Stimulated activated naive CD8-positive, alpha-beta T cell treated with anti-CD3 and anti-CD28 coated beads, Interleukin-15, Interleukin-2, amounts not matched to agents 100 ng/mL and 50 ng/mL, for 24 hours (primary cell): ENCODE results near the gene CPXM2.

Experiments used
- H3K27ac Mint-ChIP-seq: one replicate; pipeline ENCODE4 v1.8.0; 2021; ENCODE audit warnings: mild to moderate bottlenecking, mixed read lengths
- H3K27me3 Mint-ChIP-seq: one replicate; pipeline ENCODE4 v1.8.0; 2021; ENCODE audit warnings: mixed read lengths
- H3K36me3 Mint-ChIP-seq: one replicate; pipeline ENCODE4 v1.8.0; 2021; ENCODE audit warnings: low read depth, mixed read lengths
- H3K4me1 Mint-ChIP-seq: one replicate; pipeline ENCODE4 v1.8.0; 2021; ENCODE audit warnings: low read depth, mixed read lengths
- H3K4me3 Mint-ChIP-seq: one replicate; pipeline ENCODE4 v1.8.0; 2021; ENCODE audit warnings: mild to moderate bottlenecking, mixed read lengths
- H3K9me3 Mint-ChIP-seq: one replicate; pipeline ENCODE4 v1.8.0; 2021; ENCODE audit warnings: mixed read lengths

Gene CPXM2

GRCh38 chr10:123795846-123796590, 95.6 kb downstream of the CPXM2 start:
- no peaks in the 10 kb centered on the region for H3K36me3 Mint-ChIP-seq
- no peaks in the 10 kb centered on the region for H3K9me3 Mint-ChIP-seq
- H3K4me3 Mint-ChIP-seq, result no peak overlapping the region
- peaks cover 21% of the 10 kb centered on the region for H3K27me3 Mint-ChIP-seq
- H3K4me1 Mint-ChIP-seq, result no peaks in the 10 kb centered on the region
- H3K27ac Mint-ChIP-seq, result no peak overlapping the region

GRCh38 chr10:123795196-123795780, 96.3 kb downstream of the CPXM2 start:
- H3K36me3 Mint-ChIP-seq, result no peaks in the 10 kb centered on the region
- no peaks in the 10 kb centered on the region for H3K4me1 Mint-ChIP-seq
- H3K27ac Mint-ChIP-seq, result no peak overlapping the region
- H3K4me3 Mint-ChIP-seq, result no peak overlapping the region
- peaks cover 4% of the 10 kb centered on the region for H3K9me3 Mint-ChIP-seq
- H3K27me3 Mint-ChIP-seq, result peaks cover 21% of the 10 kb centered on the region

GRCh38 chr10:123792248-123792978, 99.2 kb downstream of the CPXM2 start:
- Mint-ChIP-seq H3K36me3 (no peaks in the 10 kb centered on the region), H3K4me1 (no peaks in the 10 kb centered on the region), H3K27me3 (peaks cover 13% of the 10 kb centered on the region), H3K9me3 (peaks cover 5% of the 10 kb centered on the region), H3K4me3 (no peak overlapping the region), H3K27ac (no peak overlapping the region)

GRCh38 chr10:123790132-123790885, 101.3 kb downstream of the CPXM2 start:
- Mint-ChIP-seq H3K4me3 (no peak overlapping the region), H3K9me3 (peaks cover 5% of the 10 kb centered on the region), H3K36me3 (no peaks in the 10 kb centered on the region), H3K4me1 (no peaks in the 10 kb centered on the region), H3K27me3 (peaks cover 26% of the 10 kb centered on the region), H3K27ac (no peak overlapping the region)

- peaks cover 30% of the 10 kb centered on the region for H3K27me3 Mint-ChIP-seq
- no peaks in the 10 kb centered on the region for H3K4me1 Mint-ChIP-seq
- peaks cover 5% of the 10 kb centered on the region for H3K9me3 Mint-ChIP-seq
- no peak overlapping the region for H3K4me3 Mint-ChIP-seq
- no peaks in the 10 kb centered on the region for H3K36me3 Mint-ChIP-seq
- no peak overlapping the region for H3K27ac Mint-ChIP-seq
Measured at GRCh38 chr10:123788981-123789380, 102.6 kb downstream of the CPXM2 start.

GRCh38 chr10:123787566-123787965, 104.0 kb downstream of the CPXM2 start:
- Mint-ChIP-seq H3K27ac (no peak overlapping the region), H3K4me1 (no peaks in the 10 kb centered on the region), H3K4me3 (no peak overlapping the region), H3K9me3 (peaks cover 5% of the 10 kb centered on the region), H3K27me3 (peaks cover 40% of the 10 kb centered on the region), H3K36me3 (no peaks in the 10 kb centered on the region)

GRCh38 chr10:123786896-123787295, 104.7 kb downstream of the CPXM2 start:
- no peak overlapping the region for H3K27ac Mint-ChIP-seq
- no peak overlapping the region for H3K4me3 Mint-ChIP-seq
- peaks cover 40% of the 10 kb centered on the region for H3K27me3 Mint-ChIP-seq
- H3K9me3 Mint-ChIP-seq, result peaks cover 5% of the 10 kb centered on the region
- H3K4me1 Mint-ChIP-seq, result no peaks in the 10 kb centered on the region
- no peaks in the 10 kb centered on the region for H3K36me3 Mint-ChIP-seq

GRCh38 chr10:123786306-123786705, 105.3 kb downstream of the CPXM2 start:
- Mint-ChIP-seq H3K4me1 (no peaks in the 10 kb centered on the region), H3K27me3 (peaks cover 38% of the 10 kb centered on the region), H3K4me3 (no peak overlapping the region), H3K27ac (no peak overlapping the region), H3K36me3 (no peaks in the 10 kb centered on the region), H3K9me3 (peaks cover 5% of the 10 kb centered on the region)

GRCh38 chr10:123784646-123785045, 107.0 kb downstream of the CPXM2 start:
- H3K36me3 Mint-ChIP-seq, result no peaks in the 10 kb centered on the region
- no peaks in the 10 kb centered on the region for H3K9me3 Mint-ChIP-seq
- H3K27ac Mint-ChIP-seq, result no peak overlapping the region
- H3K4me1 Mint-ChIP-seq, result no peaks in the 10 kb centered on the region
- no peak overlapping the region for H3K4me3 Mint-ChIP-seq
- H3K27me3 Mint-ChIP-seq, result peaks cover 44% of the 10 kb centered on the region

- H3K4me3 Mint-ChIP-seq, result no peak overlapping the region
Measured at GRCh38 chr10:123784216-123784615, 107.4 kb downstream of the CPXM2 start.

GRCh38 chr10:123783296-123783695, 108.3 kb downstream of the CPXM2 start:
- no peak overlapping the region for H3K27ac Mint-ChIP-seq
- H3K4me1 Mint-ChIP-seq, result no peaks in the 10 kb centered on the region
- H3K4me3 Mint-ChIP-seq, result no peak overlapping the region
- no peaks in the 10 kb centered on the region for H3K36me3 Mint-ChIP-seq
- H3K27me3 Mint-ChIP-seq, result peaks cover 55% of the 10 kb centered on the region
- no peaks in the 10 kb centered on the region for H3K9me3 Mint-ChIP-seq

More at GRCh38 chr10:123784216-123784615, 107.4 kb downstream of the CPXM2 start:
- no peaks in the 10 kb centered on the region for H3K4me1 Mint-ChIP-seq
- H3K27ac Mint-ChIP-seq, result no peak overlapping the region
- no peaks in the 10 kb centered on the region for H3K9me3 Mint-ChIP-seq
- peaks cover 48% of the 10 kb centered on the region for H3K27me3 Mint-ChIP-seq
- no peaks in the 10 kb centered on the region for H3K36me3 Mint-ChIP-seq

GRCh38 chr10:123782549-123782948, 109.1 kb downstream of the CPXM2 start:
- H3K36me3 Mint-ChIP-seq, result no peaks in the 10 kb centered on the region
- H3K4me1 Mint-ChIP-seq, result no peaks in the 10 kb centered on the region
- peaks cover 62% of the 10 kb centered on the region for H3K27me3 Mint-ChIP-seq
- no peaks in the 10 kb centered on the region for H3K9me3 Mint-ChIP-seq
- no peak overlapping the region for H3K27ac Mint-ChIP-seq
- no peak overlapping the region for H3K4me3 Mint-ChIP-seq

GRCh38 chr10:123781956-123782500, 109.6 kb downstream of the CPXM2 start:
- H3K4me1 Mint-ChIP-seq, result no peaks in the 10 kb centered on the region
- no peak overlapping the region for H3K27ac Mint-ChIP-seq
- peaks cover 67% of the 10 kb centered on the region for H3K27me3 Mint-ChIP-seq
- H3K9me3 Mint-ChIP-seq, result no peaks in the 10 kb centered on the region
- H3K4me3 Mint-ChIP-seq, result no peak overlapping the region
- H3K36me3 Mint-ChIP-seq, result no peaks in the 10 kb centered on the region

GRCh38 chr10:123781324-123781900, 110.2 kb downstream of the CPXM2 start:
- no peaks in the 10 kb centered on the region for H3K4me1 Mint-ChIP-seq
- no peak overlapping the region for H3K27ac Mint-ChIP-seq
- no peaks in the 10 kb centered on the region for H3K9me3 Mint-ChIP-seq
- H3K36me3 Mint-ChIP-seq, result no peaks in the 10 kb centered on the region
- H3K27me3 Mint-ChIP-seq, result peaks cover 67% of the 10 kb centered on the region
- H3K4me3 Mint-ChIP-seq, result no peak overlapping the region
